ENCODE results near the gene FAM171A1.

The FAM171A1 gene

DNA sequence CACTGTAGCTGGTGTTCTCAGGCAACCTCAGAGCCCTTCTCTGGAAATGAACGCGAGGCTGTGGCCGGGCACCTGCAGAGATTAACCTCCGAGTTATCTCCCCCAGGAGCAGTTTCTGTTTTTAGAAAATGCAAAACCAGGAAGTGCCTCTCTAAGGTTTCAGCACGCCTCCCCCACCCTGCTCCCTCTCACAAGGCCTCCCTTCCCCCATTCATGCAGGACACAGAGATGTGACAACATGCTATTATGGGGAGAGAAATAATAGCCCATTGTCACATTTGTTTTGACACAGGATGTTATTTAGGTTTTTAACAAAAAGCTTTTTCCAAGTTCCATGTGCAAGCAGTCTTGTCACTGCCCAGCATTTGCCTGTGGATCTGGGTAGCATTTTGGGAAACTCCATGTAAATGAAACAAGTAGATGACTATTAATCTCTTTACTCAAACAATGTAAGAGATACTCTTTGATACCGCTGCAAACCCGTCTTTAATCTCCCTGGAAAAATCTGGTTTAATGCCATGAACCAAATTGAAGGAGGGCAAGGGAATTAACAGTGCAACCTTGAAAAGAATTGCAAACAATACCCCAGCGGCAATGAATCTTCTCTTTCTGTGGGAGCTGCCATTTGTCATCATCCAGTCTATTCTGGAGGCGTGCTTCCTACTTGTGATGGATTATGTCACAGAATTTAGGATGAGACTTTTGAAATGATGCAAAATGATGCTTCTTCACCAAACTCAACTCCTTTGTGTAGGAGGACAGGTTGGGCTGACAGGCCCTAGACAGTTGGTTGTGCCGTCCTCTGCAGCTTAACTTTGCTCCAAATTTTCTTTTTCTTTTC lies 116.1 kb downstream of the FAM171A1 start:
- TF ChIP-seq CTCF (IDR thresholded peaks at IDR 0.05) = no peak
- TF ChIP-seq ZFX (IDR thresholded peaks at IDR 0.05; ENCODE audit: borderline replicate concordance) = no peak

DNA sequence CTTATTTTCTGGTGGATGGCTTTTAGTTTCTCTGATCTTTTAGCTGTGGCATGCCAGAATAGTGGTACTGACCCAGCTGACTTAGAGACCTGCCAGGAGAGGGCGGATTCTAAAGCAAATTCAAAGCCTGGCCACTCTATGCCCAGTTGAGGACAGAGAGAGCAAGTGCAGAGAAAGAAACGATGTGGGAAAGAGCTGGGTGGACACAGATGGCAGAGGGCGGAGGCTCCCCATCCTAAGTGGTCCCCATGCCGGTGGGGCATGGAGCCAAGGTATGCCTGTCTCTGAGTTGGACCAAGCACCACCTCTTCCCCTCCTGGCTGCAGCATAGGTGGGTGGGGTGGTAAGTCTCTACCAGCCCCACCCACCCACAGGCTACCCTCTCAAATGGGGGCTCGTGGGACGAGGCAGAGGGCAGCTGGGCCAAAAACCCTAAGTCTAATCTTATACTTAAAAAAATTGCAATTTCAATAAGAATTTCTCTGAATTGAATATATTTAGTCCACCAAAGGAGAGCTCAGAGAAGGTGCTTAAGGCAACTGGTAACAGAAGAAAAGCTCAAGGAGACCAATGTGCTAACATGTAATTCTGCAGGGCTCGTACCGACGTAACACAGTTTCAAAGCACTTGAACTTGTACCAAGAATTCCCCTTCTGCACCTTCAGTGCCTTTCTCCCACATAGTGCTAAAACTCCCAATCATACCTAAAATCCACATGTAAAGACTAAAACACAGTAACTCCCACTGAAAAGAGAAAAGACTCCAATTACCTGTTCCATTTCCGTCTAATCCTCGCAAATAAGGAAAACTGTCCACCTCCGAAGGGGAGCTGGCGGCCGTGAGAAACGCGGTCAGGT lies 116.9 kb downstream of the FAM171A1 start:
- H3K27ac ChIP-seq = no peak overlapping the region
- TF ChIP-seq CTCF (IDR thresholded peaks at IDR 0.05) (no peak), ZFX (IDR thresholded peaks at IDR 0.05; ENCODE audit: borderline replicate concordance) (no peak)

More for the DNA sequence above, 116.1 kb downstream of the FAM171A1 start:
- no peak overlapping the region for H3K27ac ChIP-seq

- no peak overlapping the region for H3K27ac ChIP-seq
- no peak for TF ChIP-seq ZFX (IDR thresholded peaks at IDR 0.05; ENCODE audit: borderline replicate concordance)
- no peak for TF ChIP-seq CTCF (IDR thresholded peaks at IDR 0.05)
Observed at GRCh38 chr10:15252396-15252795, 118.7 kb downstream of the FAM171A1 start.

GRCh38 chr10:15251791-15252380 lies 119.2 kb downstream of the FAM171A1 start:
- H3K27ac ChIP-seq = no peak overlapping the region
- TF ChIP-seq ZFX (IDR thresholded peaks at IDR 0.05; ENCODE audit: borderline replicate concordance) (no peak), CTCF (IDR thresholded peaks at IDR 0.05) (no peak)

DNA sequence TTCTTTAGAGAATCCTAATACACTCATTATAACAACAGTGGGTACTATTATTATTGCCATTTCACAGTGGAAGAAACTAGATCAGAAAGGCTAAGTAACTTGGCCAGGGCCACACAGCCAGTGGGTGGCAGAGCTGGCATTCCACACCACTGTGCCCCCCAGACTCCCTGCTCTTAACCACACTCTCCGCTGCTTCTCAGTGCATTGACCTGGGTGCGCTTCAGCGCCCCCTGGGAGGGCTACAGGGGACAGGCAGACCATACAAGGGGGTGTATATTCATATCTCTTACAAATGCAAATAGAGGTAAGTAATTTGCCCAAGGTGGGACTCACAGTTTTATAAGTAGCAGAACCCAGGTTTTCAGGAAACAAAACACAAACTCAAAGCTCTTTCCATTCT lies 125.6 kb downstream of the FAM171A1 start:
- H3K27ac ChIP-seq = no peak overlapping the region
- TF ChIP-seq CTCF (IDR thresholded peaks at IDR 0.05) = peak; percentile 56
- no peak for TF ChIP-seq ZFX (IDR thresholded peaks at IDR 0.05; ENCODE audit: borderline replicate concordance)

DNA sequence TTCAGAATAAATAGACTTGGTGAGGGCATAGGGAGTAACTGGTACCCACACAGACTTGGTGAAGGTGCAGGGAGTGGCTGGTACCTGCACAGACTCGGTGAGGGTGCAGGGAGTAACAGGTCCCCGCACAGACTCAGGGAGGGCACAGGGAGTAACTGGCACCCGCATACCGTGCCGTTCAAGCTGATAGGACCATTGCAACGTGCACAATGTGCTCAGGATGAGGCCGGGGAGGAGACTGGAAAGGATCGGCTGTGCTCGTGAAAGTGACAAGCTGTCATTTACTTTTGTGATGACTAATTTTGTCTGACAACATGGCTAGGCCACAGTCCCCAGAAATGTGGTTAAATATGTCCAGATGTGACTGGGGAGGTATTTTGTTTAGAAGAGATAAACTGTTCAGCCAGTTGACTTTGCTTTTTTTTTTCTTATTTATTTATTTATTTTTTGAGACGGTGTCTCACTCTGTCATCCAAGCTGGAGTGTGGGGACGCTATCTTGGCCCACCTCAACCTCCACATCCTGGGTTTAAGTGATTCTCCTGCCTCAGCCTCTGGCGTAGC lies 126.4 kb downstream of the FAM171A1 start:
- no peak overlapping the region for H3K27ac ChIP-seq
- TF ChIP-seq ZFX (IDR thresholded peaks at IDR 0.05; ENCODE audit: borderline replicate concordance) (no peak), CTCF (IDR thresholded peaks at IDR 0.05) (no peak)
